MM.1S (cell line): Measurements from ENCODE around the gene COX18.

ENCODE experiments used
- EZH2 ChIP-seq: fragments of 300-600 bp; sonication (generic); optimal IDR thresholded peaks from 2 replicates; pipeline ENCODE3; 2017; ENCODE audit warnings: low read depth, mild to moderate bottlenecking, antibody characterized with exemption, low read length, mixed read lengths
- TF ChIP-seq, protein P1 (sequence below): fragments of 300-600 bp; sonication (generic); IDR thresholded peaks from 2 replicates; pipeline ENCODE4 v1.5.1; 2016; ENCODE audit warnings: antibody characterized with exemption, low read length, mixed read lengths

DNA sequence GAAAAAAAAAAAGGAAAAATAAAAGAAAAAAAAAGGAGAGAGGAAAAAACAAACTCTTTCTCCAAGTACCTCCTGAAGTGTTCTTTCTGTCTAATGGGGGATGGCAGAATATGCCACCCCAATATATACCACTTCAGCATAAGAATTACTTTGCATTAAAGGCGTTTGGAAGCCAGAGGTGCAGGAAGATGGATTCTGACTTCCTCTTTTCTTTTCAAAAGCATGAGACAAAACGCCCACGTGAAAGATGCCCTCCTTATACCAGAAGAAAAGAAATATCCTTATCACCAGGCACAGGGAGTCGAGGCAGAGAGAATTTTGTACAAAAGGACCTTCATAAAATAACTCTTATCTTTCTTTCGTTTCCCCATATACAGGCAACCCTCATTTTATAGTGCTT is 40.9 kb downstream of the COX18 start:
- no peak for TF ChIP-seq EZH2
- TF ChIP-seq, protein P1, sequence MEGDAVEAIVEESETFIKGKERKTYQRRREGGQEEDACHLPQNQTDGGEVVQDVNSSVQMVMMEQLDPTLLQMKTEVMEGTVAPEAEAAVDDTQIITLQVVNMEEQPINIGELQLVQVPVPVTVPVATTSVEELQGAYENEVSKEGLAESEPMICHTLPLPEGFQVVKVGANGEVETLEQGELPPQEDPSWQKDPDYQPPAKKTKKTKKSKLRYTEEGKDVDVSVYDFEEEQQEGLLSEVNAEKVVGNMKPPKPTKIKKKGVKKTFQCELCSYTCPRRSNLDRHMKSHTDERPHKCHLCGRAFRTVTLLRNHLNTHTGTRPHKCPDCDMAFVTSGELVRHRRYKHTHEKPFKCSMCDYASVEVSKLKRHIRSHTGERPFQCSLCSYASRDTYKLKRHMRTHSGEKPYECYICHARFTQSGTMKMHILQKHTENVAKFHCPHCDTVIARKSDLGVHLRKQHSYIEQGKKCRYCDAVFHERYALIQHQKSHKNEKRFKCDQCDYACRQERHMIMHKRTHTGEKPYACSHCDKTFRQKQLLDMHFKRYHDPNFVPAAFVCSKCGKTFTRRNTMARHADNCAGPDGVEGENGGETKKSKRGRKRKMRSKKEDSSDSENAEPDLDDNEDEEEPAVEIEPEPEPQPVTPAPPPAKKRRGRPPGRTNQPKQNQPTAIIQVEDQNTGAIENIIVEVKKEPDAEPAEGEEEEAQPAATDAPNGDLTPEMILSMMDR, result no peak
